IMR-90 (cell line): ENCODE data around the gene HARS2. TPM values are rescaled to one million over a fixed set of nuclear protein-coding genes. Genes with fewer than 3 reads are reported as not detected.

Experiments
- ATAC-seq: fragments of 200-7000 bp; cut with Tn5 transposase; 2 replicates; pipeline ENCODE4 v1.9.1; 2020; ENCODE audit warnings: low read depth, mild to moderate bottlenecking, moderate library complexity
- BruUV-seq: library from RNA; stranded (reverse); fragments of 400-500 nt; replicated peaks from 2 replicates; lab custom pipeline; 2021; lab: Mats Ljungman, UMichigan
- CTCF ChIA-PET: fragments of 300-600 bp; formaldehyde crosslinking; extraction: SDS; loops from one replicate; lab custom pipeline; 2021; ENCODE audit warnings: antibody characterized with exemption; lab: Yijun Ruan, JAX
- POLR2A ChIA-PET: fragments of 300-600 bp; sonication (Branson Sonifier 250); formaldehyde crosslinking; loops from one replicate; lab custom pipeline; 2022; ENCODE audit warnings: antibody characterized with exemption; ENCODE audit not compliant: unreplicated experiment; lab: Charles Lee
- DNase-seq: peaks from one replicate; pipeline ENCODE4 v3.0.0; 2013
- H2AFZ ChIP-seq: replicated peaks from 2 replicates; pipeline ENCODE3; 2013; ENCODE audit warnings: low read length, mild to moderate bottlenecking; ENCODE audit not compliant: poor library complexity
- H2AK5ac ChIP-seq: 2 replicates; pipeline ENCODE4 v1.6.1; 2013; ENCODE audit warnings: low read depth, low read length, inconsistent platforms
- H2AK9ac ChIP-seq: replicated peaks from 2 replicates; pipeline ENCODE3; 2013; ENCODE audit warnings: mild to moderate bottlenecking, low read depth, low read length, moderate library complexity; ENCODE audit not compliant: poor library complexity
- H2BK120ac ChIP-seq: 2 replicates; pipeline ENCODE4 v1.6.1; 2013; ENCODE audit warnings: low read depth, low read length, inconsistent platforms
- H2BK15ac ChIP-seq: 3 replicates; pipeline ENCODE4 v1.6.1; 2013; ENCODE audit warnings: low read depth, low read length, inconsistent platforms
- H2BK20ac ChIP-seq: 2 replicates; pipeline ENCODE4 v1.6.1; 2013; ENCODE audit warnings: low read depth, mild to moderate bottlenecking, inconsistent platforms, low read length, moderate library complexity
- H2BK5ac ChIP-seq: 2 replicates; pipeline ENCODE4 v1.6.1; 2013; ENCODE audit warnings: mild to moderate bottlenecking, low read depth, low read length, inconsistent platforms; ENCODE audit not compliant: poor library complexity, severe bottlenecking
- H3K14ac ChIP-seq: replicated peaks from 2 replicates; pipeline ENCODE4 v1.6.1; 2013; ENCODE audit warnings: low read depth, low read length, inconsistent platforms
- H3K18ac ChIP-seq: 2 replicates; pipeline ENCODE4 v1.6.1; 2013; ENCODE audit warnings: low read depth, low read length, control low read depth
- H3K23ac ChIP-seq: 2 replicates; pipeline ENCODE4 v1.6.1; 2013; ENCODE audit warnings: low read depth, low read length, inconsistent platforms
- H3K27ac ChIP-seq: 2 replicates; pipeline ENCODE4 v1.5.1; 2013; ENCODE audit warnings: mild to moderate bottlenecking, control low read depth, low read length; ENCODE audit not compliant: insufficient read depth
- H3K27me3 ChIP-seq: 2 replicates; pipeline ENCODE4 v1.6.1; 2013; ENCODE audit warnings: low read length; ENCODE audit not compliant: control insufficient read depth, insufficient read depth
- H3K36me3 ChIP-seq: 2 replicates; pipeline ENCODE4 v1.6.1; 2013; ENCODE audit warnings: low read length, mixed read lengths; ENCODE audit not compliant: control insufficient read depth, insufficient read depth
- H3K4ac ChIP-seq: 2 replicates; pipeline ENCODE4 v1.6.1; 2013; ENCODE audit warnings: low read depth, low read length, inconsistent platforms
- H3K4me1 ChIP-seq: 2 replicates; pipeline ENCODE4 v1.6.1; 2013; ENCODE audit warnings: low read length, mixed read lengths; ENCODE audit not compliant: control insufficient read depth, insufficient read depth
- H3K4me2 ChIP-seq: 2 replicates; pipeline ENCODE4 v1.6.1; 2013; ENCODE audit warnings: low read depth, mild to moderate bottlenecking, control low read depth, low read length, moderate library complexity
- H3K4me3 ChIP-seq: 2 replicates; pipeline ENCODE4 v1.5.1; 2013; ENCODE audit warnings: low read depth, mild to moderate bottlenecking, control low read depth, low read length, moderate library complexity; ENCODE audit not compliant: insufficient read depth
- H3K56ac ChIP-seq: 2 replicates; pipeline ENCODE4 v1.6.1; 2013; ENCODE audit warnings: low read length, inconsistent platforms; ENCODE audit not compliant: insufficient read depth; ENCODE audit errors: extremely low read depth
- H3K79me1 ChIP-seq, 2 experiments: 2 replicates each; pipeline ENCODE4 v1.6.1; 2013; ENCODE audit warnings: low read length in 2 of 2, inconsistent platforms in 1 of 2, low read depth in 1 of 2
- H3K9ac ChIP-seq: 2 replicates; pipeline ENCODE4 v1.6.1; 2013; ENCODE audit warnings: low read depth, low read length, control low read depth
- H3K9me1 ChIP-seq: 2 replicates; pipeline ENCODE4 v1.6.1; 2013; ENCODE audit warnings: low read length, inconsistent platforms; ENCODE audit not compliant: insufficient read depth
- H3K9me3 ChIP-seq: 2 replicates; pipeline ENCODE4 v1.6.1; 2013; ENCODE audit warnings: low read length; ENCODE audit not compliant: control insufficient read depth, insufficient read depth
- H4K20me1 ChIP-seq: 2 replicates; pipeline ENCODE4 v1.6.1; 2013; ENCODE audit warnings: low read length, inconsistent platforms; ENCODE audit not compliant: insufficient read depth
- H4K5ac ChIP-seq: 2 replicates; pipeline ENCODE4 v1.6.1; 2013; ENCODE audit warnings: mild to moderate bottlenecking, low read depth, low read length, control low read depth
- H4K8ac ChIP-seq, 2 experiments: 2 replicates each; pipeline ENCODE4 v1.6.1; 2013; ENCODE audit warnings: low read depth in 2 of 2, low read length in 2 of 2, control low read depth in 1 of 2, inconsistent platforms in 1 of 2
- H4K91ac ChIP-seq: 2 replicates; pipeline ENCODE4 v1.6.1; 2013; ENCODE audit warnings: low read depth, low read length, inconsistent platforms; ENCODE audit not compliant: insufficient read depth
- CEBPB ChIP-seq: IDR thresholded peaks from 2 replicates; pipeline ENCODE4 v1.6.1; 2012; ENCODE audit warnings: low read depth, low read length, improper control_type of control experiment
- CHD1 ChIP-seq: IDR thresholded peaks from 2 replicates; pipeline ENCODE4 v1.6.1; 2012; ENCODE audit warnings: low read depth, low read length, improper control_type of control experiment
- CTCF ChIP-seq: conservative IDR thresholded peaks from 2 replicates; pipeline ENCODE4 v1.5.1; 2012; ENCODE audit warnings: mild to moderate bottlenecking, low read depth, low read length, improper control_type of control experiment
- MAZ ChIP-seq: IDR thresholded peaks from 2 replicates; pipeline ENCODE4 v1.6.1; 2012; ENCODE audit warnings: low read depth, mild to moderate bottlenecking, low read length, improper control_type of control experiment, moderate library complexity, borderline replicate concordance
- MXI1 ChIP-seq: IDR thresholded peaks from 2 replicates; pipeline ENCODE4 v1.6.1; 2012; ENCODE audit warnings: low read depth, mild to moderate bottlenecking, low read length, moderate library complexity, borderline replicate concordance
- POLR2A ChIP-seq: IDR thresholded peaks from 2 replicates; pipeline ENCODE4 v1.6.1; 2012; ENCODE audit warnings: mild to moderate bottlenecking, low read depth, low read length
- RCOR1 ChIP-seq: IDR thresholded peaks from 2 replicates; pipeline ENCODE4 v1.6.1; 2012; ENCODE audit warnings: mild to moderate bottlenecking, low read length, improper control_type of control experiment; ENCODE audit not compliant: insufficient replicate concordance
- RFX5 ChIP-seq: IDR thresholded peaks from 2 replicates; pipeline ENCODE4 v1.8.0; 2012; ENCODE audit warnings: low read depth, mild to moderate bottlenecking, low read length, moderate library complexity
- USF2 ChIP-seq: fragments of 150-350 bp; IDR thresholded peaks from 2 replicates; pipeline ENCODE4 v1.6.1; 2017; ENCODE audit warnings: mild to moderate bottlenecking, antibody characterized with exemption, low read length, low read depth
- WGBS, 2 experiments: methylation state at CpG; one replicate each; pipeline versions ENCODE4 v1.1.5 to v1.1.7; 2013; ENCODE audit warnings: missing lambda C conversion rate in 2 of 2; ENCODE audit not compliant: insufficient read length in 1 of 2; ENCODE audit errors: extremely low coverage in 2 of 2; 5-methylcytosine and 5-hydroxymethylcytosine counted together
- dilution Hi-C: fragments of 300-500 bp; cut with HindIII; formaldehyde crosslinking; loops from one replicate; pipeline ENCODE4 v1.14.3; 2018; ENCODE audit warnings: low sequenced_read_pairs; ENCODE audit not compliant: unreplicated experiment
- in situ Hi-C: fragments of 300-500 bp; cut with MboI; formaldehyde crosslinking; loops from 3 replicates; pipeline ENCODE4 v1.14.3; 2019; ENCODE audit warnings: low sequenced_read_pairs, inconsistent platforms, mixed read lengths
- intact Hi-C: fragments of 100-400 bp; cut with micrococcal nuclease; formaldehyde crosslinking; loops from 2 replicates; pipeline ENCODE4 v1.10.0; 2022
- polyA plus RNA-seq, 3 experiments: library from polyadenylated mRNA; depleted of rRNA; stranded (reverse); fragments of >200 nt; gene quantifications; 2 replicates each; pipeline ENCODE4 v1.2.3, GENCODE V29; 2012; ENCODE audit warnings: low replicate concordance in 1 of 3
- total RNA-seq: library from RNA; depleted of rRNA; stranded (reverse); fragments of >200 nt; gene quantifications from 2 replicates; pipeline ENCODE4 v1.2.3, GENCODE V29; 2012

The HARS2 gene
- total and polyA plus RNA-seq, 2 of the 4 experiments (the other 2 are of a cell fraction): 30.1 to 33.0 TPM

- H2BK120ac ChIP-seq: no peak overlapping the region
- H3K56ac ChIP-seq: no peak overlapping the region
- intact Hi-C loops (no loop called here), dilution Hi-C loops (no loop called here), in situ Hi-C loops (no loop called here)
- no TSS peak for BruUV-seq
- H3K9ac ChIP-seq: no peak overlapping the region
- no peak overlapping the region for H3K4ac ChIP-seq
- no peak overlapping the region for H4K5ac ChIP-seq
- no peak overlapping the region for H2BK5ac ChIP-seq
- H3K14ac ChIP-seq: no peak overlapping the region
- H3K9me3 ChIP-seq: no peaks in the 10 kb centered on the region
- POLR2A ChIA-PET: no interaction called here
- H2BK15ac ChIP-seq: no peak overlapping the region
- no peak overlapping the region for H3K23ac ChIP-seq
- H3K9me1 ChIP-seq: peaks cover 17% of the 10 kb centered on the region; the same call in 1 of the 2 replicates
- H2BK20ac ChIP-seq: no peak overlapping the region
- no peak for DNase-seq
- H3K4me3 ChIP-seq: no peak overlapping the region
- no peak for ATAC-seq
- H2AK9ac ChIP-seq: peak overlapping the region; percentile 70
- peaks cover 59% of the 10 kb centered on the region for H3K36me3 ChIP-seq
- H3K27ac ChIP-seq: no peak overlapping the region
- peaks cover 19% of the 10 kb centered on the region for H4K20me1 ChIP-seq
- H3K79me1 ChIP-seq: peaks cover 16 to 41% of the 10 kb centered on the region in 2 experiments
- no peak overlapping the region for H4K8ac ChIP-seq
- H2AK5ac ChIP-seq: no peak overlapping the region
- H3K18ac ChIP-seq: no peak overlapping the region
- no peaks in the 10 kb centered on the region for H3K27me3 ChIP-seq
- no peak overlapping the region for H2AFZ ChIP-seq
- no CpG with 5 or more reads among the region's 7 CpGs for WGBS, 2 experiments
- no peaks in the 10 kb centered on the region; the same call in 1 of the 2 replicates for H3K4me1 ChIP-seq
- no peak overlapping the region for H4K91ac ChIP-seq
- TF ChIP-seq RCOR1 (no peak), USF2 (no peak), POLR2A (no peak; the same call in 1 of the 2 replicates), CTCF (no peak), CEBPB (no peak), RFX5 (no peak), MAZ (no peak), MXI1 (no peak), CHD1 (no peak)
- H3K4me2 ChIP-seq: no peak overlapping the region
- CTCF ChIA-PET: no interaction called here
Observed at GRCh38 chr5:140671472-140672125, 19.7 kb upstream of the HARS2 start.
